GM18511 (cell line): ENCODE measurements around the gene RABEPK.
"Not testable (repeated sequence)": the region's sequence is repeated elsewhere in the genome, so short reads cannot be mapped to it uniquely, and the experiment has no call there.

Experiments
- ATAC-seq: cut with Tn5 transposase; IDR thresholded peaks from one replicate; pipeline ENCODE4 v1.9.1; 2021; ENCODE audit warnings: mild to moderate bottlenecking, moderate library complexity; ENCODE audit not compliant: unreplicated experiment

The RABEPK gene

GRCh38 chr9:125241863-125242739, 41.8 kb downstream of the RABEPK start:
- ATAC-seq, result peak; percentile 14

- ATAC-seq, result no peak
Observed at GRCh38 chr9:125243792-125244260, 43.5 kb downstream of the RABEPK start.

GRCh38 chr9:125246261-125246667, 45.9 kb downstream of the RABEPK start:
- no peak for ATAC-seq

- ATAC-seq, result no peak
Observed at GRCh38 chr9:125254231-125254630, 53.9 kb downstream of the RABEPK start.

- ATAC-seq, result no peak
Observed at GRCh38 chr9:125255781-125256391, 55.5 kb downstream of the RABEPK start.

- ATAC-seq, result no peak
Observed at GRCh38 chr9:125258160-125258785, 57.9 kb downstream of the RABEPK start.

- no peak for ATAC-seq
Observed at GRCh38 chr9:125258832-125259534, 58.6 kb downstream of the RABEPK start.

- no peak for ATAC-seq
Observed at GRCh38 chr9:125260561-125260960, 60.2 kb downstream of the RABEPK start.

GRCh38 chr9:125261501-125262293, 61.4 kb downstream of the RABEPK start, which contains the start of gene GAPVD1:
GAPVD1 (plus strand) TSS chr9:125261826; CDS start chr9:125298922, 37,096 bp downstream.
- peak; percentile 93 for ATAC-seq

- ATAC-seq, result no peak
Observed at GRCh38 chr9:125262294-125262991, 62.1 kb downstream of the RABEPK start.

GRCh38 chr9:125264068-125264467, 63.7 kb downstream of the RABEPK start:
- not testable (repeated sequence) for ATAC-seq

- no peak for ATAC-seq
Observed at GRCh38 chr9:125268394-125269013, 68.2 kb downstream of the RABEPK start.

GRCh38 chr9:125269014-125269397, 68.7 kb downstream of the RABEPK start:
- no peak for ATAC-seq

GRCh38 chr9:125271081-125271480, 70.7 kb downstream of the RABEPK start:
- ATAC-seq, result no peak

- no peak for ATAC-seq
Observed at GRCh38 chr9:125272697-125273096, 72.4 kb downstream of the RABEPK start.

GRCh38 chr9:125276771-125277170, 76.4 kb downstream of the RABEPK start:
- ATAC-seq, result no peak

- no peak for ATAC-seq
Observed at GRCh38 chr9:125277411-125277810, 77.1 kb downstream of the RABEPK start.

GRCh38 chr9:125280945-125281344, 80.6 kb downstream of the RABEPK start:
- no peak for ATAC-seq
